Astrocyte of the cerebellum (primary cell): ENCODE results near the gene CHD5.

Source experiments
- DNase-seq: peaks from one replicate; pipeline ENCODE4 v3.0.0-alpha.2; 2011; ENCODE audit warnings: low read depth
- H3K4me3 ChIP-seq: 2 replicates; pipeline ENCODE4 v1.5.1; 2011; ENCODE audit warnings: mild to moderate bottlenecking, low read depth, low read length, moderate library complexity
- in situ Hi-C: cut with HindIII; loops from 2 replicates; pipeline ENCODE4 v1.10.0; 2017; ENCODE audit warnings: low sequenced_read_pairs
- TF ChIP-seq, protein P1 (sequence below): IDR thresholded peaks from 2 replicates; pipeline ENCODE4 v1.5.1; 2012; ENCODE audit warnings: low read length, low read depth, moderate library complexity, mild to moderate bottlenecking; ENCODE audit errors: missing control alignments

Gene CHD5

DNA sequence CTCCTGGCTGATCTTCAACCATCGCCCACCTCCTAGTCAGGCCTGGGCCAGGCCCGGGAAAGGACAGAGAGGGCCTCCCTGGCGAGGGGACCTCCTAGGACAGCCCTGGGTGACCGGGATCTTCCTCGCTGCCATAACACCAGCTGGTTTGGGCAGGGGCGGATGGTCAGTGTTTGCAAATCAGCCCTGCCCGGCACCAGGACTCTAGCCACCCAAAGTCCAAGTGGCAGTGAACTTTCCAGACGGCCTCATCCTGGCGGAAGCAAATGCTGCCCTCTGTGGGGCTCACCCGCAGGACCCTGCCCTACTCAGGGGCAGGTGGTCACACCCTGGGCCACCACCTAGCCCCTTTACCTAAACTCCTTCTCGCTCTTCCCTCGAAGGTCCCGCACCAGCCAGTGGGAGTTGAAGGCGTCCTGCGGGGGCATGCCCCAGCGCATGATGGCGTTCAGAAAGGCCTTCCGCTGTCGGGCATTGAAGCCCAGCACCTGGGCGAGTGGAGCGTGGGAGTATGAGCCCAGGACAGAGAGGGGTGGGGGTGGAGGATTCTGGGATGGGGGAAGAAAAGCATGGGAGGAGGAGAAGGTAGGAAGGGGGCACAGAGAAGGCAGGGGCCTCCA, 55.3 kb downstream of the CHD5 start:
- H3K4me3 ChIP-seq = no peak overlapping the region
- in situ Hi-C loops = no loop called here
- no peak for DNase-seq
- TF ChIP-seq, protein P1, sequence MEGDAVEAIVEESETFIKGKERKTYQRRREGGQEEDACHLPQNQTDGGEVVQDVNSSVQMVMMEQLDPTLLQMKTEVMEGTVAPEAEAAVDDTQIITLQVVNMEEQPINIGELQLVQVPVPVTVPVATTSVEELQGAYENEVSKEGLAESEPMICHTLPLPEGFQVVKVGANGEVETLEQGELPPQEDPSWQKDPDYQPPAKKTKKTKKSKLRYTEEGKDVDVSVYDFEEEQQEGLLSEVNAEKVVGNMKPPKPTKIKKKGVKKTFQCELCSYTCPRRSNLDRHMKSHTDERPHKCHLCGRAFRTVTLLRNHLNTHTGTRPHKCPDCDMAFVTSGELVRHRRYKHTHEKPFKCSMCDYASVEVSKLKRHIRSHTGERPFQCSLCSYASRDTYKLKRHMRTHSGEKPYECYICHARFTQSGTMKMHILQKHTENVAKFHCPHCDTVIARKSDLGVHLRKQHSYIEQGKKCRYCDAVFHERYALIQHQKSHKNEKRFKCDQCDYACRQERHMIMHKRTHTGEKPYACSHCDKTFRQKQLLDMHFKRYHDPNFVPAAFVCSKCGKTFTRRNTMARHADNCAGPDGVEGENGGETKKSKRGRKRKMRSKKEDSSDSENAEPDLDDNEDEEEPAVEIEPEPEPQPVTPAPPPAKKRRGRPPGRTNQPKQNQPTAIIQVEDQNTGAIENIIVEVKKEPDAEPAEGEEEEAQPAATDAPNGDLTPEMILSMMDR = no peak

GRCh38 chr1:6124341-6124740, 55.8 kb downstream of the CHD5 start:
- DNase-seq = no peak
- H3K4me3 ChIP-seq = no peak overlapping the region
- in situ Hi-C loops = no loop called here
- TF ChIP-seq, protein P1 = no peak

DNA sequence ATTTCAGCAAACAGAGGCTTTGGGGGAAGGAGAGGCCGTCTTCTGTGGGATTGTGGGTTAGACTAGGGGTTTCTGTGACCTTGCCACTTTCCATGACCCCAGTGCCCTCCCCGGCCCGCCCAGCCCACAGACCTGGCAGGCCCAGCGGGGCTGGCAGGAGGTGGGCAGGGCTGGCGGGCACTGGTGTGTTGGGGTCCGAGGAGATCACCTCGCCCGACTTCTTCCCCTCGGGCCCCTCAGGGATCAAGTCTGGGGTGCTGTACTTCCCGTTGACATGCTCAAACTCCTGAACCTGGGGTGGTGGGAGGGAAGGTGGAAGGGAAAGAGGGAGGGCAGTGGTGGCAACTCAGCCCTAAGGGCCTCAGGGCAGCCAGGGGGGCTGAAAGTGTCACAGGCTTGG, 56.3 kb downstream of the CHD5 start:
- DNase-seq = no peak
- TF ChIP-seq, protein P1 = no peak
- H3K4me3 ChIP-seq = no peak overlapping the region
- in situ Hi-C loops = no loop called here

DNA sequence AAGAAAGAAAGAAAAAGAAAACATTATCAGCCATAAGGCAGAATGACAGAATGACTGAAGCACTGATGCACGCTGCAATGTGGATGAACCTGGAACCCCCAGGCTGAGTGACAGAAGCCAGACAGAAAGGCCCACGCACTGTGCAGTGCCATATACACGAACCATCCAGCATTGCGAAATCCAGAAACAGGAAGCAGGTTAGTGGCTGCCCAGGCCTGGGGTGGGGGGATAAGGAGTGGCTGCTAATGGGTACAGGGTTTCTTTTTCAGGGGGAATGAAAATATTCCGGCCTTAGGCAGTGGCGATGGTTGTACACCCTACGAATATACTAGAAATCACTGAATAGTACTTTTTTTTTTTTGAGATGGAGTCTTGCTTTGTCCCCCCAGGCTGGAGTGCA, 57.0 kb downstream of the CHD5 start:
- no peak overlapping the region for H3K4me3 ChIP-seq
- DNase-seq = no peak
- in situ Hi-C loops = no loop called here
- TF ChIP-seq, protein P1 = no peak

DNA sequence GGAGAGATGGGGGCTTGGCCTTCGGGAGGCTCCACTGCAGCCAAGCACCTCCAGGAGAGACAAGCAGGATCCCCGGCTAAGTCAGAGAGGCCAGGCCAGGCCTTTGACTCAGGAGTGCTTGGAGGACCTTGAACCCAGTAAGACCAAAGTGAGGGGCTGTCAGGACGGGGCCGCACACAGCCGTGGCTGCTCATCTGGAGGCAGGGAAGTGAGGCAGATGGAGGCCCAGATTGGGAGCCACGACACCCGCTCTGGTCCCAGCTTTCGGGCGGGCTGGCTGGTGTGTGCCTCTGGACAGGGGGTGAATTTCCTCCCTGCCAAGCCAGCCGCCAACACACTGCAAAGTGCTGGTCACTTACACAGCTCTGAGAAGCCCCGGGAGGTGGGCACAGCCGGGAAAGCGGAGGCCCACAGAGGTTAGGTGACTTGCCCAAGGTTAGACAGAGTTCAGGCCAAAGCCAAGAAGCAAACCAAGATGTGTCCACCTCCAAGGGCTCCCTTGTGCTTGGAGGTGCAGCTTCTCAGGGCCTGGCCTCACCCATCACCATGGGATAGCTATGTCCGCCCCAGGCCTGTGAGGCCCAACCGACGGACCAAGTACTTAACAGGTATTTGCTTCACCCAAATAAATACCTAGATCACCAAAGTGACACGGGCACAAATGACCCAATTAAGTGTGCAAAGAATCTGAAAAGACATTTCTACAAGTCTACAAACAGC, 58.3 kb downstream of the CHD5 start:
- in situ Hi-C loops = no loop called here
- no peak overlapping the region for H3K4me3 ChIP-seq
- DNase-seq = no peak
- TF ChIP-seq, protein P1 = no peak

- H3K4me3 ChIP-seq = no peak overlapping the region
- in situ Hi-C loops = no loop called here
- DNase-seq = no peak
- TF ChIP-seq, protein P1 = no peak
Observed at GRCh38 chr1:6121021-6121421, 59.1 kb downstream of the CHD5 start.
